SK-N-SH (cell line): ENCODE results near the gene C21orf91. TPM values are rescaled to one million over a fixed set of nuclear protein-coding genes. Genes with fewer than 3 reads are reported as not detected.

Experiments
- CTCF ChIA-PET: fragments of 300-600, 350-600 bp; formaldehyde crosslinking; extraction: SDS; loops from one replicate; lab custom pipeline; 2021; lab: Yijun Ruan, JAX
- POLR2A ChIA-PET: fragments of 350-600 bp; sonication (Branson Sonifier 250); formaldehyde crosslinking; extraction: SDS; loops from one replicate; lab custom pipeline; 2020; ENCODE audit warnings: antibody characterized with exemption, inconsistent platforms; lab: Yijun Ruan, JAX
- DNase-seq: peaks from one replicate; pipeline ENCODE4 v3.0.0; 2012
- H2AFZ ChIP-seq: fragments of 200-600 bp; sonication (generic); 2 replicates; pipeline ENCODE4 v1.8.1; 2016; ENCODE audit warnings: antibody characterized with exemption, mild to moderate bottlenecking, low read depth
- H3F3A ChIP-seq: fragments of 200-600 bp; sonication (generic); replicated peaks from 2 replicates; pipeline ENCODE3; 2016; ENCODE audit warnings: antibody characterized with exemption, mild to moderate bottlenecking; ENCODE audit not compliant: insufficient read depth
- H3K27ac ChIP-seq, 2 experiments: fragments of 200-500 bp in 1 of 2; fragments of 200-600 bp in 1 of 2; sonication (Bioruptor generic) in 1 of 2; sonication (generic), shearing (Covaris generic) in 1 of 2; 2 replicates each; pipeline versions ENCODE4 v1.5.1 to v1.6.1; 2014 to 2016; ENCODE audit warnings: low read depth in 2 of 2, inconsistent platforms in 1 of 2, low read length in 1 of 2, mild to moderate bottlenecking in 1 of 2, mixed read lengths in 1 of 2
- H3K27me3 ChIP-seq: fragments of 200-600 bp; sonication (generic), shearing (Covaris generic); 2 replicates; pipeline ENCODE4 v1.6.1; 2016; ENCODE audit warnings: mixed run types; ENCODE audit not compliant: insufficient read depth
- H3K36me3 ChIP-seq, 2 experiments: fragments of 200-500 bp in 1 of 2; fragments of 200-600 bp in 1 of 2; sonication (Bioruptor generic) in 1 of 2; sonication (generic) in 1 of 2; replicated peaks in 1 of 2; 2 replicates each; pipeline versions ENCODE3 to v1.5.1; 2014 to 2016; ENCODE audit warnings: low read length in 1 of 2, mild to moderate bottlenecking in 1 of 2; ENCODE audit not compliant: insufficient read depth in 2 of 2, control insufficient read depth in 1 of 2
- H3K4me1 ChIP-seq, 2 experiments: fragments of 200-500 bp in 1 of 2; fragments of 200-600 bp in 1 of 2; sonication (Bioruptor generic) in 1 of 2; sonication (generic), shearing (Covaris generic) in 1 of 2; 2 replicates each; pipeline versions ENCODE4 v1.5.1 to v1.6.1; 2014 to 2016; ENCODE audit warnings: low read depth in 1 of 2, low read length in 1 of 2, mixed run types in 1 of 2; ENCODE audit not compliant: insufficient read depth in 2 of 2, control insufficient read depth in 1 of 2
- H3K4me2 ChIP-seq: fragments of 200-600 bp; sonication (generic), shearing (Covaris generic); 2 replicates; pipeline ENCODE4 v1.6.1; 2017; ENCODE audit warnings: mixed run types
- H3K4me3 ChIP-seq, 2 experiments: fragments of 200-500 bp in 1 of 2; fragments of 200-600 bp in 1 of 2; sonication (Bioruptor generic) in 1 of 2; sonication (generic), shearing (Covaris generic) in 1 of 2; 2 replicates each; pipeline versions ENCODE4 v1.5.1 to v1.8.1; 2014 to 2016; ENCODE audit warnings: low read depth in 2 of 2, inconsistent platforms in 1 of 2, low read length in 1 of 2, mild to moderate bottlenecking in 1 of 2, mixed read lengths in 1 of 2, moderate library complexity in 1 of 2
- H3K79me2 ChIP-seq: fragments of 200-600 bp; sonication (generic); 2 replicates; pipeline ENCODE4 v1.8.1; 2017; ENCODE audit warnings: mild to moderate bottlenecking; ENCODE audit not compliant: insufficient read depth
- H3K9ac ChIP-seq: fragments of 200-600 bp; sonication (generic); 2 replicates; pipeline ENCODE4 v1.6.1; 2017; ENCODE audit warnings: mixed run types
- H3K9me2 ChIP-seq: fragments of 200-600 bp; sonication (generic); 2 replicates; pipeline ENCODE4 v1.6.1; 2017; ENCODE audit warnings: mixed run types
- H3K9me3 ChIP-seq: fragments of 200-600 bp; sonication (generic); 2 replicates; pipeline ENCODE4 v1.6.1; 2017; ENCODE audit warnings: mixed run types, mild to moderate bottlenecking, moderate library complexity
- H4K20me1 ChIP-seq: fragments of 200-600 bp; sonication (generic); 2 replicates; pipeline ENCODE4 v1.6.1; 2017; ENCODE audit warnings: mild to moderate bottlenecking, mixed run types; ENCODE audit not compliant: insufficient read depth
- EP300 ChIP-seq, 2 experiments: IDR thresholded peaks; 2 replicates each; pipeline versions ENCODE4 v1.4.0 to v1.6.1; 2012; ENCODE audit warnings: borderline replicate concordance in 1 of 2, low read depth in 1 of 2, low read length in 1 of 2
- EZH2phosphoT487 ChIP-seq: fragments of 200-600 bp; sonication (generic); IDR thresholded peaks from 2 replicates; pipeline ENCODE4 v1.6.1; 2017; ENCODE audit warnings: low read depth, mixed run types, mild to moderate bottlenecking, antibody characterized with exemption, moderate library complexity, borderline replicate concordance
- GATA2 ChIP-seq: sonication (generic); formaldehyde crosslinking; IDR thresholded peaks from 2 replicates; pipeline ENCODE4 v1.5.0; 2020; ENCODE audit warnings: mild to moderate bottlenecking, missing genetic modification reagents
- JUND ChIP-seq: IDR thresholded peaks from 2 replicates; pipeline ENCODE4 v1.4.0; 2012
- MEF2A ChIP-seq: IDR thresholded peaks from 2 replicates; pipeline ENCODE4 v1.4.0; 2012; ENCODE audit warnings: low read depth, borderline replicate concordance
- PBX3 ChIP-seq: IDR thresholded peaks from 2 replicates; pipeline ENCODE4; 2012
- POLR2AphosphoS5 ChIP-seq: IDR thresholded peaks from 2 replicates; pipeline ENCODE4 v1.6.1; 2012; ENCODE audit warnings: low read depth, low read length
- RXRA ChIP-seq: IDR thresholded peaks from 2 replicates; pipeline ENCODE4 v1.4.0; 2012; ENCODE audit warnings: low read depth, mild to moderate bottlenecking, borderline replicate concordance
- TEAD4 ChIP-seq: IDR thresholded peaks from 2 replicates; pipeline ENCODE4 v1.4.0; 2012; ENCODE audit warnings: mild to moderate bottlenecking, borderline replicate concordance; ENCODE audit not compliant: insufficient read depth
- USF1 ChIP-seq: IDR thresholded peaks from 2 replicates; pipeline ENCODE4 v1.4.0; 2012; ENCODE audit warnings: low read depth, borderline replicate concordance
- YY1 ChIP-seq: IDR thresholded peaks from 2 replicates; pipeline ENCODE4 v1.4.0; 2012; ENCODE audit warnings: low read depth, mild to moderate bottlenecking
- WGBS: methylation state at CpG from one replicate; pipeline ENCODE4 v1.1.6; 2017; ENCODE audit warnings: low lambda C conversion rate; 5-methylcytosine and 5-hydroxymethylcytosine counted together
- polyA plus RNA-seq, 3 experiments: library from polyadenylated mRNA; depleted of rRNA; stranded (reverse); fragments of >200 nt; gene quantifications; 2 replicates each; pipeline ENCODE4 v1.2.3, GENCODE V29; 2012

The C21orf91 gene
- polyA plus RNA-seq, 1 of the 3 experiments (the other 2 are of a cell fraction), result 2.2 TPM

GRCh38 chr21:17793246-17794123 is 25.7 kb downstream of the C21orf91 start (continued):
- TF ChIP-seq PBX3, result peak; percentile 52; the same call in 1 of the 2 replicates
- TF ChIP-seq POLR2AphosphoS5, result no peak
- TF ChIP-seq YY1, result no peak
- TF ChIP-seq RXRA, result no peak

GRCh38 chr21:17789656-17790055 is 29.5 kb downstream of the C21orf91 start:
- TF ChIP-seq GATA2 (CRISPR knock-in tag), result no peak
- TF ChIP-seq EZH2phosphoT487, result no peak
- no peak for TF ChIP-seq RXRA
- no peak for TF ChIP-seq MEF2A
- ChIA-PET POLR2A (no interaction called here), CTCF (no interaction called here)
- Histone ChIP-seq H3K27ac (no peak overlapping the region), H4K20me1 (no peaks in the 10 kb centered on the region), H2AFZ (no peak overlapping the region), H3K27me3 (no peaks in the 10 kb centered on the region), H3K4me2 (no peak overlapping the region), H3K4me3 (no peak overlapping the region), H3K36me3 (peaks cover 12 to 13% of the 10 kb centered on the region in 2 experiments), H3F3A (no peaks in the 10 kb centered on the region), H3K79me2 (no peaks in the 10 kb centered on the region), H3K4me1 (peaks cover 0 to 7% of the 10 kb centered on the region in 2 experiments; a peak in 2 of 4 replicates), H3K9me3 (no peaks in the 10 kb centered on the region), H3K9me2 (no peaks in the 10 kb centered on the region), H3K9ac (no peak overlapping the region)
- WGBS, result 92% methylated on average over 3 of the region's 3 CpGs
- DNase-seq, result no peak

- Histone ChIP-seq H3K4me2 (no peak overlapping the region), H3K27me3 (no peaks in the 10 kb centered on the region), H3K27ac (no peak overlapping the region), H3K79me2 (no peaks in the 10 kb centered on the region), H2AFZ (no peak overlapping the region), H3K9me2 (no peaks in the 10 kb centered on the region), H3K9me3 (no peaks in the 10 kb centered on the region), H4K20me1 (no peaks in the 10 kb centered on the region), H3K36me3 (peaks cover 12 to 13% of the 10 kb centered on the region in 2 experiments), H3K9ac (no peak overlapping the region), H3F3A (no peaks in the 10 kb centered on the region), H3K4me3 (no peak overlapping the region), H3K4me1 (peaks cover 0 to 5% of the 10 kb centered on the region in 2 experiments; a peak in 2 of 4 replicates)
- POLR2A ChIA-PET, result no interaction called here
- DNase-seq, result no peak
- CTCF ChIA-PET, result no interaction called here
- WGBS, result 51% methylated on average over 3 of the region's 3 CpGs
- TF ChIP-seq JUND, result no peak
- TF ChIP-seq EP300 (IDR thresholded peaks at IDR 0.05; ENCODE audit: borderline replicate concordance in 1 of 2, low read depth in 1 of 2, low read length in 1 of 2), result no peak
- TF ChIP-seq TEAD4, result no peak
- TF ChIP-seq PBX3, result no peak
- no peak for TF ChIP-seq USF1
- TF ChIP-seq, all 33 proteins: peak for 0
These were observed 30.1 kb downstream of the C21orf91 start for GRCh38 chr21:17789069-17789468.
